GM13977 (cell line): ENCODE results near the gene HSPBP1.

Experiments
- DNase-seq: peaks from one replicate; pipeline ENCODE4 v3.0.0; 2012; ENCODE audit warnings: low spot score
- CTCF ChIP-seq: IDR thresholded peaks from 2 replicates; pipeline ENCODE4 v1.5.1; 2012; ENCODE audit warnings: mild to moderate bottlenecking, control low read depth; ENCODE audit not compliant: insufficient read depth; ENCODE audit errors: extremely low read depth, missing control alignments
- in situ Hi-C: fragments of 300-500 bp; cut with MboI; formaldehyde crosslinking; loops from one replicate; pipeline ENCODE4 v1.12.0; 2022; ENCODE audit warnings: low sequenced_read_pairs, low pct_unique_long_range_greater_than_20kb, mixed read lengths, inconsistent platforms; ENCODE audit not compliant: unreplicated experiment

The HSPBP1 gene

GRCh38 chr19:55239004-55239403 is 40.9 kb downstream of the HSPBP1 start:
- no peak for TF ChIP-seq CTCF
- no peak for DNase-seq
- in situ Hi-C loops = no loop called here

- no peak for TF ChIP-seq CTCF
- DNase-seq = no peak
- in situ Hi-C loops = no loop called here
Observed at GRCh38 chr19:55238030-55238429, 41.9 kb downstream of the HSPBP1 start.

DNA sequence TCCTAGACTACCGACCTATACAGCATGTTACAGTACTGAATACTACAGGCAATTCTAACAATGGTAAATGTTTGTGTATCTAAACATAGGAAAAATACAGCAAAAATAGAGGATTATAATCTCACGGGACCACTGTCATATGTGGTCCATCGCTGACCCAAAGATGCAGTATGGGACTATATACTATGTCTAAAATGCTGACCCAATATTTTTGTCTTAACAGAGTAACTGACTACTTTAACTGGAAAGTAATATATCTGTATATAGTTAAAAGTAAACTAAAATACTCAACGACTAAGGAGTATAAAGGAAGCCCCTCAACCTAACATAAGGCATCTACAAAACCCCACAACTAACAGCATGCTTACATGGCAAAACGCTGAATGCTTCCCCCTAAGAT is 46.9 kb downstream of the HSPBP1 start:
- in situ Hi-C loops = no loop called here

DNA sequence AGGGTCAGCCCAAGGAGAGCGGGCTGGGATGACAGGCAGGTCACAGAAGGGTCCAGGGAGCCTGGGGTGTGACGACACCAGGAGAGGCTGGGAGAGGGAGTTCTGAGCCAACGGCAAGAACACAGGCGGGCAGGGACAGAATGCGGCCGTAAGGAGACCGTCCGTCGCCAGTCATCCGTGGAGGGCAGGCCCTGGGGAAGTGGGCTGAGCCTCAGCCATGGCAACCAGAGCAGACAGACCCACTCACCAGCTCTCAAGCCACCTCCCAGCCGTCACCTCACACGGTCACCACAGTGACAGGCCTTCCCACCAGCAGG is 47.7 kb downstream of the HSPBP1 start:
- DNase-seq = no peak
- TF ChIP-seq CTCF = no peak
- in situ Hi-C loops = no loop called here

More for the DNA sequence above, 46.9 kb downstream of the HSPBP1 start:
- DNase-seq = no peak
- TF ChIP-seq CTCF = no peak

DNA sequence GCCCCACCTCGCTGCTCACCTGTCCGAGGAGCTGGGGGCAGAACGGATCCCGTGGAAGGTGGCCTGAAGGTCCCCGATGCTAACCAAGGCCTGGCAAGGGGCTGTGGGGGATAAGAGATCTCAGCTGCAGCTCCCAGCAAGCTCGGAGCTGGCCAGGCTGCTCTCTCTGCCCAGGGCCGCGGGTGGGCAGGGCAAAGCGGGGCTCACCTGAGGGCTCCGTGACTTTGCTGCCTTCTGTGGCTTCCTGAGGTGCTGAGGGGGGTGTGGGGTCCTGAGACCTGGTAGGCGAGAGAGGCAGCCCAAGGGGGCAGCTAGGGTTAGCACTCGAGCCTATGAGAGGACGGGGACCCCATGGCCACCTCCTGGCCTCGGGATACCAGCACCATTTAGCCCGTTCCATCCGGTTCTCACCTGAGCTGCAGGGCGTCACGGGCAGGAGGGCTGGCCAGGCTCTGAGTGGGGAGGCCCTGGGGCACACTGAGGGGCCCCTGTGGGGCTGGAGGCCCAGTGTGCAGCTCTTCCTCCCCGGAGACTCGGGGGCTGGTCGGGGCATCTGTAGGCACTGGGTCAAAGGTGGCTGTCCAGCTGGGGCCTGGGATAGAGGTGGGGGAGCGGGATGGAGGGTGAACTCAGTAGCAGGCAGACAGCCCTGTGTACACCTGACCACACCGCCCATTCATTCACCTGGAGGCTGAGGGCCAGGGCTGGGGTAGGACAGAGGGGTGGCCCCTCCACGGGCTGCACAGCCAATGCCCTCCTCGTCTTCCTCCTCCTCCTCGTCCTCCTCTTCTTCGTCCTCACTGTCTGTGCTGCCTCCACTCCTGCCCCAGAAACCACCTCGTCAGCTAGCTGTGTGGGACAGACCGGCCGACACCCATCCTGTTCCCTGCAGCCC is 48.3 kb downstream of the HSPBP1 start:
- no peak for DNase-seq
- in situ Hi-C loops = no loop called here
- no peak for TF ChIP-seq CTCF

- no peak for TF ChIP-seq CTCF
- no peak for DNase-seq
- in situ Hi-C loops = no loop called here
Observed at GRCh38 chr19:55230780-55231179, 49.1 kb downstream of the HSPBP1 start.
